Measurements from ENCODE around the gene ZZZ3.
"Not testable (repeated sequence)": the region's sequence is repeated elsewhere in the genome, so short reads cannot be mapped to it uniquely, and the experiment has no call there.

The ZZZ3 gene

GRCh38 chr1:77668924-77669449 lies 13.5 kb downstream of the ZZZ3 start:
- no peak for DNase-seq

DNA sequence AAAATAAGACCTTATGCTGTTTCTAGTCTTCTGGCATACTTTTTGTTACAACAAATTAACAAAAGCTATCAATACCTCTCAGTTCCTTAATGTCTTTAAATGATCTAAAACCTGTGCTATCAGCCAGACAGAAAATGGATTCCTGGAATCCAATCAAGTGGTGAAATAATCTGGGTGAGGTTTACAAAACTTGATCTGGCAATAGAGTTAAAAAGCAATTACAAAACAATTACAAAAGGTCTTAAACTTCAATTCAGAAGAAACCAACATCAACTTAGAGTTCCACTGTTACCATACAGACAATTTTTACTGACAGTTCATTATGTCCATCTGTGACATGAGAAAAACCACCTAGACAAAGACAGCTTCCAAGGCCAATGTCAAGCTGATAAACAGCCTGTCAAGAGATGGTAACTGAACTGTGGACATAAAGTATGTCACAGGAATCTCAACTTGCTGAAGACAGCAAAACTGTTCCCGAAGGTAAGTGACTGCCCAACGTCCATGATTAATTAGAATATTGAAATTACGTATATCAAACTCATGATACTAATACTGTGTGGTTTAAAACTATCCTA lies 17.4 kb downstream of the ZZZ3 start:
- no peak for DNase-seq

DNA sequence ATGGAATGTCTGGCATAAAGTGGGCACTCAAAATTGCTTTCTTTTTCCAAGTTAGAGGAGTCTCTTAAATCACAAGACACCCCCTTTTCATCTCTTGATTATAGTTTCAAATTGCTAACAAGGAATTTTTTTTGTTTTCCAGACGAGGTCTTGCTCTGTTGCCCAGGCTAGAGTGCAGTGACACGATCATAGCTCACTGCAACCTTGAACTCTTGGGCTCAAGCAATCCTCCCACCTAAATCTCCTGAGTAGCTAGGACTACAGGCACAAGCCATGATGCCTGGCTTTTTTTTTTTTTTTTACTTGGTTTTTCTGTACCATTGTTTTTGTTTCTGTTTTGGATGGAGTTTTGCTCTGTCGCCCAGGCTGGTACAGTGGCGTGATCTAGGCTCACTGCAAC lies 20.8 kb downstream of the ZZZ3 start:
- no peak for DNase-seq

DNA sequence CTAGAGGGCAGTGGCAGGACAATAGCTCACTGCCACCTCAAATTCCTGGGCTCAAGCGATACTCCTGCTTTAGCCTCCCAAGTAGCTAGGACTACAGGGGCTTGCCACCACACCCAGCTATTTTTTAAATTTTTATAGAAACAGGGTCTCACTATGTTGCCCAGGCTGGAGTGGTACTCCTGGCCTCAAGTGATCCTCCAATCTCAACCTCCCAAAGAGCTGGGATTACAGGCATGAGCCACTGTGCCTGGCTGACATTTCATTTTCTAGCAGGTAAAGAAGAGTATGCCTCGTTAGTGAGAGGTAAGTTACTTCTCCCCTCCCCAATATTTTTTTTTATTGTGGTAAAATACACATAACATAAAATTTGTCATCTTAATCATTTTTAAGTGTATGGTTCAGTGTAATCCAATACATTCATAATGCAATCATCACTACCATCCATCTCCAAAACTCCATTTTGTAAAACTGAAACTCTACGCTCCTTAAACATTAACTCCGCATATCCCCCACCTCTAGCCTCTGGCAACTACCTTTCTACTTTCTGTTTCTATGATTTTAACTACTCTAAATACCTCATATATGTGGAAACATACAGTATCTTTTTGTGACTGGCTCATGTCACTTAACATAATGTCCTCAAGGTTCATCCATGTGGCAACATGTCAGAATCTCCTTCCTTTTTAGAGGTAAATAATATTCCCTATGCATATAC lies 22.4 kb downstream of the ZZZ3 start:
- no peak for DNase-seq

DNA sequence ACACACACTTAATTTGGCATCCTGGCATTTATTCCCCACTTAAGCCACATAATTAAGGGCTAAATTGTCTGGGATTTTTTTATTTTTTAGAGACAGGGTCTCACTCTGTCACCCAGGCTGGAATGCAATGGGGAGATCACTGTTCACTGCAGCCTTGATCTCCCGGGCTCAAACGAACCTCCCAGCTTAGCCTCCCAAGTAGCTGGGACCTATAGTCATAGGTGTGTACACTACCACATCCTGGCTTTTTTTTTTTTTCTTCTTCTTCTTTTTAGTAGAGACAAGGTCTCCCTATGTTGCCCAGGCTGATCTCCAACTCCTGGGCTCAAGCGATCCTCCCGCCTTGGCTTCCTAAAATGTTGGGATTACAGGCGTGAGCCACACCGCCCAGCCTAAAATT lies 24.2 kb downstream of the ZZZ3 start:
- DNase-seq = no peak

- no peak for DNase-seq
Measured at GRCh38 chr1:77655431-77655974, 27.0 kb downstream of the ZZZ3 start.

- DNase-seq = no peak
Measured at GRCh38 chr1:77652970-77653516, 29.4 kb downstream of the ZZZ3 start.

DNA sequence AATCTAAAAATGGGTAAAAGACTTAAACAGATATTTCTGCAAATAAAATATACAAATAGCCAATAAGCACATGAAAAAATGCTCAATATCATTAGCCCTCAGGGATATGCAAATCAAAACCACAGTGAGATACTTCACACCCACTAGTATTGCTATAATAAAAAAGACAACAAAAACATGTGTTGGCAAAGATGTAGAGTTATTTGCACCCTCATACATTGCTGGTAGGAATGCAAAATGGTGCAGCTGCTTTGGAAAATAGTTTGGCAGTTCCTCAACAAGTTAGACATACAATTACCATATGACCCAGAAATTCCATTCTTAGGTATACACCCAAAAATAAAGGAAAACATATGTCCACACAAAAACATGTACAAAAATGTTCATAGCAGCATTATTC lies 30.2 kb downstream of the ZZZ3 start:
- no peak for DNase-seq

DNA sequence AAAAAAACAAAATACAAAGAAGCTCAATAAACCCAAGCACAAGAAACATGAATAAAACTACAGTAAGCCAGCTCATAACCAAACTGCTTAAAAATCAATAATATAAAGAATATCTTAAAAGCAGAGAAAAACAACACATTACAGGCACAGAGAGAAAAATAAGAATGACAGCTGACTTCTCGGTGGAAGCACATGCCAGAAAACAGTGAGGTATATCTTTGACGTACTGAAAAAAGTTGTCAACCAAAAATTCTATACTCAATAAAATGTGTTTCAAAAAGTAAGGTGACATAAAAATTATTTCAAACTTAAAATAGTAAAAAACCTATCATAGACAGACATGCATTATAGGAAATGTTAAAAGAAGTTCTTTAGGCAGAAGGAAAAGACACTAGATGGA lies 33.3 kb downstream of the ZZZ3 start:
- no peak for DNase-seq

GRCh38 chr1:77646224-77646623 lies 36.2 kb downstream of the ZZZ3 start:
- DNase-seq = not testable (repeated sequence)

GRCh38 chr1:77643456-77643855 lies 39.0 kb downstream of the ZZZ3 start:
- DNase-seq = no peak

DNA sequence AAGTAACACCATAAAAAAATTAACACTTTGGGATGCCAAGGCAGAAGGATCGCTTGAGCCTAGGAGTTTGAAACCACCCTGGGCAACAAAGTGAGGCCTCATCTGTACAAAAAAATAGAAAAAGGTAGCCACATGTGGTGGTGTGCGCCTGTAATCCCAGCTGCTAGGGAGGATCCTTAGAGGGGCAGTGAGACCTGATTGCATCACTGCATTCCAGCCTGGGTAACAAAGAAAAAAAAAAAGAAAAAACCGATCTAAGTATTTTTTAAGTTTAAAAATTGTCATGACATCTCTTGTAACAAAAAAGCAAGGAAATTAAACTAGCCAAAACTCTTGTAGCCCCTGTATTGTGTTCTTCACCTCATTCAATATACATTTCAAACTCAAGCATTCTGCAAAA lies 39.5 kb downstream of the ZZZ3 start:
- no peak for DNase-seq

GRCh38 chr1:77642196-77642595 lies 40.3 kb downstream of the ZZZ3 start:
- DNase-seq = no peak

GRCh38 chr1:77639557-77640069 lies 42.8 kb downstream of the ZZZ3 start:
- no peak for DNase-seq

DNA sequence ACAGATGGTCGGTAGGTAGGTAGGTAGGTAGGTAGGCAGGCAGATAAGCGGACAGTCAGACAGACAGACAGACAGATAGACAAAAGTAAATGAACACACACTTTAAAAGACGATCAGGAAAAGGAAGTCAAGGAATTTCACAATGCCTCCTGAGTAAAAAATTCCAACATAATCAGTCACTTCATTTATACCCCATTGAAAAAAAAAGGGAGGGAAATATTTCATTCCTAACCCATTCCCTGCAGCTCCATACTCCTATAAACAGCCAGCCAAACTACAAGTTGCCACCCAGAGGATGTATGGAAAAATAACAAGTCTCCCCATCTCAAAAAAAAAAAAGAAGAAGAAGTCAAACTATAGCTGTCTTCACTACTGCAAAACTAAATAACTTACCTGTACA lies 43.4 kb downstream of the ZZZ3 start:
- DNase-seq = no peak

DNA sequence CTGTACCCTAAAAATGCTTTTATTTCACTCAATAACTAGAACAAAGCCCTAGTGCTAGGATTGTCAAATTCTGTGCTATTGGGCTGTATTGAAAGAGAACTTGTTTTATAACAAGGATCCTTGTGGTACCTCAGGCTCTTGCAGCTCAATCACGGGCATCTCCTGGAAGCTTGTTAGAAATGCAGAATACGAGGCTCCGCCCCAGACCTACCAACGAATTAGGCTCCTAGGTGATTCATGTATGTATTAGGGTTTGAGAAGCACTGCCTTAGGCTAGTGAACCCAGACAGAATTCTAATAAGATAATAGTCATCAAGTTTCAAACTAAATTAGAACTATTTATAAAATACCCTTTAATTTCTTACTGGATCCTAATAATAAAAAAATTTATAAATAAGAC lies 45.6 kb downstream of the ZZZ3 start:
- no peak for DNase-seq
